Measurements from ENCODE around the gene MED13. TPM values are rescaled to one million over a fixed set of nuclear protein-coding genes. Genes with fewer than 3 reads are reported as not detected.

MED13 gene
- total RNA-seq, 1 experiment from 2014 or later: 60.7 TPM

GRCh38 chr17:62078009-62078408 is 12.9 kb upstream of the MED13 start:
- peaks cover 5 to 9% of the 10 kb centered on the region in 2 experiments; a peak in 4 of 5 replicates for H3K9me3 Mint-ChIP-seq
- Histone ChIP-seq H4K91ac (ENCODE audit: insufficient read length, low read depth, low read length) (no peak overlapping the region), H2BK15ac (ENCODE audit: low read depth, low read length) (no peak overlapping the region), H3K56ac (ENCODE audit: insufficient read length, low read depth, low read length) (no peak overlapping the region), H3K14ac (ENCODE audit: insufficient read depth, low read length) (no peak overlapping the region), H4K8ac (replicated peaks; ENCODE audit: insufficient read length, low read depth, low read length) (no peak overlapping the region), H3T11ph (ENCODE audit: low read length) (no peak overlapping the region), H4K20me1 (ENCODE audit: control insufficient read depth, insufficient read depth, insufficient read length) (no peaks in the 10 kb centered on the region), H3K23me2 (ENCODE audit: insufficient read length, low read depth, low read length, poor library complexity, severe bottlenecking) (no peaks in the 10 kb centered on the region), H3K4ac (ENCODE audit: low read depth, low read length) (no peak overlapping the region), H3K4me2 (ENCODE audit: insufficient read depth, insufficient read length, low read length) (no peak overlapping the region), H3K23ac (ENCODE audit: insufficient read length, low read depth, low read length) (no peak overlapping the region), H3K27ac (ENCODE audit: insufficient read length, low read depth, low read length) (no peak overlapping the region), H2BK20ac (ENCODE audit: low read depth, low read length, poor library complexity, severe bottlenecking) (no peak overlapping the region), H3K27me3 (ENCODE audit: insufficient read depth, low read length) (no peaks in the 10 kb centered on the region), H3K9me3 (ENCODE audit: control insufficient read depth, low read depth, low read length) (no peaks in the 10 kb centered on the region), H3K79me1 (ENCODE audit: insufficient read depth, low read depth, low read length, poor library complexity, severe bottlenecking) (no peaks in the 10 kb centered on the region), H3K79me2 (ENCODE audit: insufficient read depth, low read length) (no peaks in the 10 kb centered on the region), H2BK120ac (ENCODE audit: low read depth, low read length, poor library complexity, severe bottlenecking) (no peak overlapping the region), H3K4me1 (ENCODE audit: insufficient read depth, low read length) (no peaks in the 10 kb centered on the region), H3K18ac (ENCODE audit: insufficient read length, low read depth, low read length) (no peak overlapping the region), H2BK5ac (ENCODE audit: insufficient read length, low read length) (no peak overlapping the region), H4K5ac (ENCODE audit: insufficient read length, low read depth, low read length) (no peak overlapping the region), H2AK5ac (ENCODE audit: insufficient read length, low read length) (no peak overlapping the region), H2BK12ac (ENCODE audit: insufficient read length, low read depth, low read length) (no peak overlapping the region), H3K9ac (ENCODE audit: extremely low read depth, insufficient read length, low read length) (no peak overlapping the region), H2AFZ (ENCODE audit: low read length) (no peak overlapping the region)
- H3K36me3 Mint-ChIP-seq (ENCODE audit: insufficient read depth in 1 of 3, low read depth in 3 of 3): peaks cover 0 to 7% (median 0%) of the 10 kb centered on the region in 3 experiments; a peak in 1 of 7 replicates
- no peaks in the 10 kb centered on the region; the same call in 1 of the 2 replicates for H3K27me3 Mint-ChIP-seq (ENCODE audit: low read depth)
- H3K4me1 Mint-ChIP-seq: peaks cover 7% of the 10 kb centered on the region in 2 experiments
- no peak for TF ChIP-seq CTCF (conservative IDR thresholded peaks at IDR 0.05)
- WGBS (ENCODE audit: extremely low coverage, insufficient read length, low lambda C conversion rate): no CpG with 5 or more reads among the region's 2 CpGs
- no peak overlapping the region for H3K4me3 Mint-ChIP-seq
- H3K27ac Mint-ChIP-seq: no peak overlapping the region
- DNase-seq: no peak

All from H9 (cell line).